IMR-90 (cell line): ENCODE data around the gene PRR23E. TPM values are rescaled to one million over a fixed set of nuclear protein-coding genes. Genes with fewer than 3 reads are reported as not detected.

Source experiments
- ATAC-seq: fragments of 200-7000 bp; cut with Tn5 transposase; 2 replicates; pipeline ENCODE4 v1.9.1; 2020; ENCODE audit warnings: low read depth, mild to moderate bottlenecking, moderate library complexity
- BruUV-seq: library from RNA; stranded (reverse); fragments of 400-500 nt; replicated peaks from 2 replicates; lab custom pipeline; 2021; lab: Mats Ljungman, UMichigan
- CTCF ChIA-PET: fragments of 300-600 bp; formaldehyde crosslinking; extraction: SDS; loops from one replicate; lab custom pipeline; 2021; ENCODE audit warnings: antibody characterized with exemption; lab: Yijun Ruan, JAX
- POLR2A ChIA-PET: fragments of 300-600 bp; sonication (Branson Sonifier 250); formaldehyde crosslinking; loops from one replicate; lab custom pipeline; 2022; ENCODE audit warnings: antibody characterized with exemption; ENCODE audit not compliant: unreplicated experiment; lab: Charles Lee
- DNase-seq: peaks from one replicate; pipeline ENCODE4 v3.0.0; 2013
- H2AFZ ChIP-seq: replicated peaks from 2 replicates; pipeline ENCODE3; 2013; ENCODE audit warnings: low read length, mild to moderate bottlenecking; ENCODE audit not compliant: poor library complexity
- H2AK5ac ChIP-seq: 2 replicates; pipeline ENCODE4 v1.6.1; 2013; ENCODE audit warnings: low read depth, low read length, inconsistent platforms
- H2AK9ac ChIP-seq: replicated peaks from 2 replicates; pipeline ENCODE3; 2013; ENCODE audit warnings: mild to moderate bottlenecking, low read depth, low read length, moderate library complexity; ENCODE audit not compliant: poor library complexity
- H2BK120ac ChIP-seq: 2 replicates; pipeline ENCODE4 v1.6.1; 2013; ENCODE audit warnings: low read depth, low read length, inconsistent platforms
- H2BK15ac ChIP-seq: 3 replicates; pipeline ENCODE4 v1.6.1; 2013; ENCODE audit warnings: low read depth, low read length, inconsistent platforms
- H2BK20ac ChIP-seq: 2 replicates; pipeline ENCODE4 v1.6.1; 2013; ENCODE audit warnings: low read depth, mild to moderate bottlenecking, inconsistent platforms, low read length, moderate library complexity
- H2BK5ac ChIP-seq: 2 replicates; pipeline ENCODE4 v1.6.1; 2013; ENCODE audit warnings: mild to moderate bottlenecking, low read depth, low read length, inconsistent platforms; ENCODE audit not compliant: poor library complexity, severe bottlenecking
- H3K14ac ChIP-seq: replicated peaks from 2 replicates; pipeline ENCODE4 v1.6.1; 2013; ENCODE audit warnings: low read depth, low read length, inconsistent platforms
- H3K18ac ChIP-seq: 2 replicates; pipeline ENCODE4 v1.6.1; 2013; ENCODE audit warnings: low read depth, low read length, control low read depth
- H3K23ac ChIP-seq: 2 replicates; pipeline ENCODE4 v1.6.1; 2013; ENCODE audit warnings: low read depth, low read length, inconsistent platforms
- H3K27ac ChIP-seq: 2 replicates; pipeline ENCODE4 v1.5.1; 2013; ENCODE audit warnings: mild to moderate bottlenecking, control low read depth, low read length; ENCODE audit not compliant: insufficient read depth
- H3K27me3 ChIP-seq: 2 replicates; pipeline ENCODE4 v1.6.1; 2013; ENCODE audit warnings: low read length; ENCODE audit not compliant: control insufficient read depth, insufficient read depth
- H3K36me3 ChIP-seq: 2 replicates; pipeline ENCODE4 v1.6.1; 2013; ENCODE audit warnings: low read length, mixed read lengths; ENCODE audit not compliant: control insufficient read depth, insufficient read depth
- H3K4ac ChIP-seq: 2 replicates; pipeline ENCODE4 v1.6.1; 2013; ENCODE audit warnings: low read depth, low read length, inconsistent platforms
- H3K4me1 ChIP-seq: 2 replicates; pipeline ENCODE4 v1.6.1; 2013; ENCODE audit warnings: low read length, mixed read lengths; ENCODE audit not compliant: control insufficient read depth, insufficient read depth
- H3K4me2 ChIP-seq: 2 replicates; pipeline ENCODE4 v1.6.1; 2013; ENCODE audit warnings: low read depth, mild to moderate bottlenecking, control low read depth, low read length, moderate library complexity
- H3K4me3 ChIP-seq: 2 replicates; pipeline ENCODE4 v1.5.1; 2013; ENCODE audit warnings: low read depth, mild to moderate bottlenecking, control low read depth, low read length, moderate library complexity; ENCODE audit not compliant: insufficient read depth
- H3K56ac ChIP-seq: 2 replicates; pipeline ENCODE4 v1.6.1; 2013; ENCODE audit warnings: low read length, inconsistent platforms; ENCODE audit not compliant: insufficient read depth; ENCODE audit errors: extremely low read depth
- H3K79me1 ChIP-seq, 2 experiments: 2 replicates each; pipeline ENCODE4 v1.6.1; 2013; ENCODE audit warnings: low read length in 2 of 2, inconsistent platforms in 1 of 2, low read depth in 1 of 2
- H3K9ac ChIP-seq: 2 replicates; pipeline ENCODE4 v1.6.1; 2013; ENCODE audit warnings: low read depth, low read length, control low read depth
- H3K9me1 ChIP-seq: 2 replicates; pipeline ENCODE4 v1.6.1; 2013; ENCODE audit warnings: low read length, inconsistent platforms; ENCODE audit not compliant: insufficient read depth
- H3K9me3 ChIP-seq: 2 replicates; pipeline ENCODE4 v1.6.1; 2013; ENCODE audit warnings: low read length; ENCODE audit not compliant: control insufficient read depth, insufficient read depth
- H4K20me1 ChIP-seq: 2 replicates; pipeline ENCODE4 v1.6.1; 2013; ENCODE audit warnings: low read length, inconsistent platforms; ENCODE audit not compliant: insufficient read depth
- H4K5ac ChIP-seq: 2 replicates; pipeline ENCODE4 v1.6.1; 2013; ENCODE audit warnings: mild to moderate bottlenecking, low read depth, low read length, control low read depth
- H4K8ac ChIP-seq, 2 experiments: 2 replicates each; pipeline ENCODE4 v1.6.1; 2013; ENCODE audit warnings: low read depth in 2 of 2, low read length in 2 of 2, control low read depth in 1 of 2, inconsistent platforms in 1 of 2
- H4K91ac ChIP-seq: 2 replicates; pipeline ENCODE4 v1.6.1; 2013; ENCODE audit warnings: low read depth, low read length, inconsistent platforms; ENCODE audit not compliant: insufficient read depth
- CEBPB ChIP-seq: IDR thresholded peaks from 2 replicates; pipeline ENCODE4 v1.6.1; 2012; ENCODE audit warnings: low read depth, low read length, improper control_type of control experiment
- CHD1 ChIP-seq: IDR thresholded peaks from 2 replicates; pipeline ENCODE4 v1.6.1; 2012; ENCODE audit warnings: low read depth, low read length, improper control_type of control experiment
- CTCF ChIP-seq: conservative IDR thresholded peaks from 2 replicates; pipeline ENCODE4 v1.5.1; 2012; ENCODE audit warnings: mild to moderate bottlenecking, low read depth, low read length, improper control_type of control experiment
- FOS ChIP-seq: fragments of 150-350 bp; IDR thresholded peaks from 2 replicates; pipeline ENCODE4 v1.6.1; 2016; ENCODE audit warnings: low read depth, low read length
- SMC3 ChIP-seq: fragments of 150-350 bp; IDR thresholded peaks from 2 replicates; pipeline ENCODE4 v1.6.1; 2016; ENCODE audit warnings: low read depth, mild to moderate bottlenecking, antibody characterized with exemption, low read length, moderate library complexity
- WGBS, 2 experiments: methylation state at CpG; one replicate each; pipeline versions ENCODE4 v1.1.5 to v1.1.7; 2013; ENCODE audit warnings: missing lambda C conversion rate in 2 of 2; ENCODE audit not compliant: insufficient read length in 1 of 2; ENCODE audit errors: extremely low coverage in 2 of 2; 5-methylcytosine and 5-hydroxymethylcytosine counted together
- dilution Hi-C: fragments of 300-500 bp; cut with HindIII; formaldehyde crosslinking; loops from one replicate; pipeline ENCODE4 v1.14.3; 2018; ENCODE audit warnings: low sequenced_read_pairs; ENCODE audit not compliant: unreplicated experiment
- in situ Hi-C: fragments of 300-500 bp; cut with MboI; formaldehyde crosslinking; loops from 3 replicates; pipeline ENCODE4 v1.14.3; 2019; ENCODE audit warnings: low sequenced_read_pairs, inconsistent platforms, mixed read lengths
- intact Hi-C: fragments of 100-400 bp; cut with micrococcal nuclease; formaldehyde crosslinking; loops from 2 replicates; pipeline ENCODE4 v1.10.0; 2022
- polyA plus RNA-seq, 3 experiments: library from polyadenylated mRNA; depleted of rRNA; stranded (reverse); fragments of >200 nt; gene quantifications; 2 replicates each; pipeline ENCODE4 v1.2.3, GENCODE V29; 2012; ENCODE audit warnings: low replicate concordance in 1 of 3
- total RNA-seq: library from RNA; depleted of rRNA; stranded (reverse); fragments of >200 nt; gene quantifications from 2 replicates; pipeline ENCODE4 v1.2.3, GENCODE V29; 2012
- TF ChIP-seq, protein P1 (sequence below): fragments of 150-350 bp; IDR thresholded peaks from 2 replicates; pipeline ENCODE4 v1.6.1; 2016; ENCODE audit warnings: low read depth, mild to moderate bottlenecking, low read length, moderate library complexity, borderline replicate concordance

PRR23E gene
- total and polyA plus RNA-seq, 2 of the 4 experiments (the other 2 are of a cell fraction): not detected

DNA sequence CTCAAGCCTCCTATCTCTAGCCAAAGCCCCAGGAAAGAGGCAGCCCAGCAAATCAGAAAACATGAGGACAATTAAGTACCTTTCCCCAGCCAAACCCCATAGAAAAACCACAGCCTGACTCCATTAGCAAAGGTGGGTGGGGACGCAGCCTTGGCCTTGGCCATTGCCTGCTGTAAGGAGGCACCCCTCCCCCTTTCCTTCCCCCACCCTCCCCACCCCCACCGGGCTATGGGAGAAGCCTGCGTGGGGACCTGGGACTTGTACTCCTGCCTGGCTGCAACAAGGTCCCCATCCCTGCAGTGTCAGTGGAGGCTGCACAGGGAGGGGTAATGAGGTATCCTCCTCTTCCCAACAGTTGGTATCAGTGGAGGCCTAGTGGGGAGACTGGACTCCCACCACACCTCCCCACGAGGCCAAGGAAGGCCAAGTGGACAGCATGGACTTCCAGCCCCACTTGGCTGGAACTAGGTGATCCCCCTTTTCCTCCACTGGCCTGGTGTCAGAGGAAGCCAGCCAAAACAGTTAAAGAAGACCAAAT lies 20.5 kb downstream of the PRR23E start:
- Histone ChIP-seq H3K27me3 (peaks cover 8% of the 10 kb centered on the region), H3K9me3 (no peaks in the 10 kb centered on the region), H2BK120ac (no peak overlapping the region), H4K91ac (no peak overlapping the region), H3K9ac (no peak overlapping the region), H3K4ac (no peak overlapping the region), H3K27ac (no peak overlapping the region), H3K23ac (no peak overlapping the region), H2AK9ac (no peak overlapping the region), H2BK20ac (no peak overlapping the region), H3K36me3 (no peaks in the 10 kb centered on the region), H3K18ac (no peak overlapping the region), H4K20me1 (no peaks in the 10 kb centered on the region), H3K4me3 (no peak overlapping the region), H3K4me2 (no peak overlapping the region), H2BK5ac (no peak overlapping the region), H2AK5ac (no peak overlapping the region), H2BK15ac (no peak overlapping the region), H3K79me1 (no peaks in the 10 kb centered on the region), H4K8ac (no peak overlapping the region), H3K4me1 (no peaks in the 10 kb centered on the region), H2AFZ (no peak overlapping the region), H4K5ac (no peak overlapping the region), H3K9me1 (no peaks in the 10 kb centered on the region), H3K56ac (no peak overlapping the region), H3K14ac (no peak overlapping the region)
- BruUV-seq: no TSS peak
- ATAC-seq: no peak
- in situ Hi-C loops: no loop called here
- no CpG with 5 or more reads among the region's 4 CpGs for WGBS, 2 experiments
- no peak for DNase-seq
- ChIA-PET POLR2A (no interaction called here), CTCF (no interaction called here)
- intact Hi-C loops: no loop called here
- dilution Hi-C loops: no loop called here
- TF ChIP-seq CTCF (no peak), CEBPB (no peak), SMC3 (no peak), FOS (no peak), CHD1 (no peak)
- TF ChIP-seq, protein P1, sequence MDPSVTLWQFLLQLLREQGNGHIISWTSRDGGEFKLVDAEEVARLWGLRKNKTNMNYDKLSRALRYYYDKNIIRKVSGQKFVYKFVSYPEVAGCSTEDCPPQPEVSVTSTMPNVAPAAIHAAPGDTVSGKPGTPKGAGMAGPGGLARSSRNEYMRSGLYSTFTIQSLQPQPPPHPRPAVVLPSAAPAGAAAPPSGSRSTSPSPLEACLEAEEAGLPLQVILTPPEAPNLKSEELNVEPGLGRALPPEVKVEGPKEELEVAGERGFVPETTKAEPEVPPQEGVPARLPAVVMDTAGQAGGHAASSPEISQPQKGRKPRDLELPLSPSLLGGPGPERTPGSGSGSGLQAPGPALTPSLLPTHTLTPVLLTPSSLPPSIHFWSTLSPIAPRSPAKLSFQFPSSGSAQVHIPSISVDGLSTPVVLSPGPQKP: no peak
